Thoracic aorta (tissue), 2 donors: ENCODE results near the gene EMILIN2. TPM values are rescaled to one million over a fixed set of nuclear protein-coding genes. Genes with fewer than 3 reads are reported as not detected.

ENCODE experiments used
- ATAC-seq: fragments of 150-250 bp; one replicate; pipeline ENCODE4 v1.8.0; 2017; ENCODE audit warnings: low read depth; ENCODE audit not compliant: insufficient number of reproducible peaks, low FRiP score
- DNase-seq: peaks from one replicate; pipeline ENCODE4 v3.0.0-alpha.2; 2020; ENCODE audit warnings: low spot score
- H3K27ac ChIP-seq, 2 donors: fragments of 200-600 bp; sonication (generic); 1 replicate in 1 of 2; 2 replicates in 1 of 2; pipeline ENCODE4 v1.5.1; 2016; ENCODE audit warnings: mild to moderate bottlenecking in 2 of 2, moderate library complexity in 2 of 2
- H3K27me3 ChIP-seq: fragments of 200-600 bp; sonication (generic); replicated peaks from 2 replicates; pipeline ENCODE4 v1.6.0; 2016; ENCODE audit warnings: mild to moderate bottlenecking; ENCODE audit not compliant: insufficient read depth
- H3K36me3 ChIP-seq: fragments of 200-600 bp; sonication (generic); one replicate; pipeline ENCODE4 v1.5.1; 2016
- H3K4me1 ChIP-seq, 2 donors: fragments of 200-600 bp; sonication (generic); 1 replicate in 1 of 2; 2 replicates in 1 of 2; pipeline versions ENCODE4 v1.5.1 to v1.6.0; 2016; ENCODE audit warnings: low read depth in 2 of 2, mild to moderate bottlenecking in 1 of 2; ENCODE audit not compliant: control insufficient read depth in 1 of 2
- H3K4me3 ChIP-seq: fragments of 200-600 bp; sonication (generic); 2 replicates; pipeline ENCODE4 v1.5.1; 2016; ENCODE audit warnings: mild to moderate bottlenecking
- H3K9me3 ChIP-seq: fragments of 200-600 bp; sonication (generic); 2 replicates; pipeline ENCODE4 v1.5.1; 2016
- total RNA-seq, 2 donors: library from RNA; depleted of rRNA; stranded (reverse); fragments of >200 nt; gene quantifications; one replicate each; pipeline versions ENCODE4 v1.1.0 to v1.2.3, GENCODE V29; 2016
- TF ChIP-seq, protein P1 (sequence below): fragments of 200-600 bp; sonication (generic); IDR thresholded peaks from one replicate; pipeline ENCODE4 v1.5.1; 2019; ENCODE audit warnings: antibody characterized with exemption

The EMILIN2 gene
- total RNA-seq, 2 donors from 2014 or later = 22.6 to 27.4 TPM

GRCh38 chr18:2823202-2823601 lies 23.6 kb upstream of the EMILIN2 start:
- ATAC-seq (no peak), DNase-seq (no peak)
- no peaks in the 10 kb centered on the region for H3K9me3 ChIP-seq
- H3K27ac ChIP-seq = no peak overlapping the region
- TF ChIP-seq, protein P1, sequence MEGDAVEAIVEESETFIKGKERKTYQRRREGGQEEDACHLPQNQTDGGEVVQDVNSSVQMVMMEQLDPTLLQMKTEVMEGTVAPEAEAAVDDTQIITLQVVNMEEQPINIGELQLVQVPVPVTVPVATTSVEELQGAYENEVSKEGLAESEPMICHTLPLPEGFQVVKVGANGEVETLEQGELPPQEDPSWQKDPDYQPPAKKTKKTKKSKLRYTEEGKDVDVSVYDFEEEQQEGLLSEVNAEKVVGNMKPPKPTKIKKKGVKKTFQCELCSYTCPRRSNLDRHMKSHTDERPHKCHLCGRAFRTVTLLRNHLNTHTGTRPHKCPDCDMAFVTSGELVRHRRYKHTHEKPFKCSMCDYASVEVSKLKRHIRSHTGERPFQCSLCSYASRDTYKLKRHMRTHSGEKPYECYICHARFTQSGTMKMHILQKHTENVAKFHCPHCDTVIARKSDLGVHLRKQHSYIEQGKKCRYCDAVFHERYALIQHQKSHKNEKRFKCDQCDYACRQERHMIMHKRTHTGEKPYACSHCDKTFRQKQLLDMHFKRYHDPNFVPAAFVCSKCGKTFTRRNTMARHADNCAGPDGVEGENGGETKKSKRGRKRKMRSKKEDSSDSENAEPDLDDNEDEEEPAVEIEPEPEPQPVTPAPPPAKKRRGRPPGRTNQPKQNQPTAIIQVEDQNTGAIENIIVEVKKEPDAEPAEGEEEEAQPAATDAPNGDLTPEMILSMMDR = no peak
- no peaks in the 10 kb centered on the region for H3K27me3 ChIP-seq
- no peak overlapping the region for H3K4me3 ChIP-seq
- peaks cover 0 to 10% of the 10 kb centered on the region in 2 donors for H3K4me1 ChIP-seq
- H3K36me3 ChIP-seq = no peaks in the 10 kb centered on the region

DNA sequence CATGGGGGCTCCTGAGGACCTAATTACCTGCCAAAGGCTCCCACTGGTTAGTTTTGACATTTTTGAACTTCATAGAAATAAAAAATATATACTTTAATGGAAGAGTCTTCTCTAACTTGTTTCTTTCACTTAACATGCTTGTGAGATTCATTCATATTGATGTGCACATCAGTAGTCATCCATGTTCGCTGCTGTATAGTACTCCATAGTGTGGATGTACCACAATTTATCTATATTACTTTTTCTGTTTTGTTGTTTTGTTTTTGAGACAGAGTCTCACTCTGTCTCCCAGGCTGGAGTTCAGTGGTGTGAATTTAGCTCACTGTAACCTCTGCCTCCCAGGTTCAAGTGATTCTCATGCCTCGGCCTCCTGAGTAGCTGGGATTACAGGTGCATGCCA lies 22.8 kb upstream of the EMILIN2 start:
- Histone ChIP-seq H3K4me1 (peaks cover 0 to 10% of the 10 kb centered on the region in 2 donors), H3K9me3 (no peaks in the 10 kb centered on the region), H3K4me3 (no peak overlapping the region), H3K27me3 (no peaks in the 10 kb centered on the region), H3K27ac (no peak overlapping the region), H3K36me3 (no peaks in the 10 kb centered on the region)
- TF ChIP-seq, protein P1 = no peak
- no peak for DNase-seq
- no peak for ATAC-seq

DNA sequence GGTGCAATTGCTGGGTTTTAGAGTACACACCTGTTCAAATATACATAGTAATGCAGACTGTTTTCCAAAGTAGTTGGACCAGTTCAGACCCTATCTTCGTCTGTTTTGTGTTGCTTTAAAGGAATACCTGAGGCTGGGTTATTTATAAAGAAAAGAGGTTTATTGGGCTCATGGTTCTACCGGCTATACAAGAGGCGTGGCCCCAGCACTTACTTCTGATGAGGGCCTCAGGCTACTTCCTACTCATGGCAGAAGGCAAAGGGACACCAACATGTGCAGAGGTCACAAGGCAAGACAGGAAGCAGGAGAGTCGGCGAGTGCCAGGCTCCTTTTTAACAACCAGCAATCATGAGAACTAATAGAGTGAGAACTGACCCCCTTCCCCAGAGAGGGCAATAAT lies 21.9 kb upstream of the EMILIN2 start:
- peaks cover 0 to 10% of the 10 kb centered on the region in 2 donors for H3K4me1 ChIP-seq
- no peak overlapping the region for H3K27ac ChIP-seq
- DNase-seq (no peak), ATAC-seq (no peak)
- TF ChIP-seq, protein P1 = no peak
- H3K36me3 ChIP-seq = no peaks in the 10 kb centered on the region
- H3K9me3 ChIP-seq = no peaks in the 10 kb centered on the region
- no peaks in the 10 kb centered on the region for H3K27me3 ChIP-seq
- no peak overlapping the region for H3K4me3 ChIP-seq

- Histone ChIP-seq H3K9me3 (no peaks in the 10 kb centered on the region), H3K4me3 (no peak overlapping the region), H3K27ac (no peak overlapping the region), H3K27me3 (no peaks in the 10 kb centered on the region), H3K4me1 (peaks cover 0 to 10% of the 10 kb centered on the region in 2 donors), H3K36me3 (no peaks in the 10 kb centered on the region)
- TF ChIP-seq, protein P1 = no peak
- ATAC-seq (no peak), DNase-seq (no peak)
These were observed 21.1 kb upstream of the EMILIN2 start for GRCh38 chr18:2825613-2826175.

- TF ChIP-seq, protein P1 = no peak
- DNase-seq = no peak
- H3K4me3 ChIP-seq = no peak overlapping the region
- no peaks in the 10 kb centered on the region for H3K27me3 ChIP-seq
- peaks cover 0 to 10% of the 10 kb centered on the region in 2 donors for H3K4me1 ChIP-seq
- no peaks in the 10 kb centered on the region for H3K36me3 ChIP-seq
- ATAC-seq = no peak
- no peaks in the 10 kb centered on the region for H3K9me3 ChIP-seq
- no peak overlapping the region for H3K27ac ChIP-seq
These were observed 20.2 kb upstream of the EMILIN2 start for GRCh38 chr18:2826581-2826980.
